Cerebellar nuclear complex (tissue), 1 donor: ENCODE results near the gene WDR90.

Source experiments
- DNase-seq, 2 experiments: peaks; one replicate each; lab custom pipeline; 2025; lab: John Stamatoyannopoulos, UW

Gene WDR90

DNA sequence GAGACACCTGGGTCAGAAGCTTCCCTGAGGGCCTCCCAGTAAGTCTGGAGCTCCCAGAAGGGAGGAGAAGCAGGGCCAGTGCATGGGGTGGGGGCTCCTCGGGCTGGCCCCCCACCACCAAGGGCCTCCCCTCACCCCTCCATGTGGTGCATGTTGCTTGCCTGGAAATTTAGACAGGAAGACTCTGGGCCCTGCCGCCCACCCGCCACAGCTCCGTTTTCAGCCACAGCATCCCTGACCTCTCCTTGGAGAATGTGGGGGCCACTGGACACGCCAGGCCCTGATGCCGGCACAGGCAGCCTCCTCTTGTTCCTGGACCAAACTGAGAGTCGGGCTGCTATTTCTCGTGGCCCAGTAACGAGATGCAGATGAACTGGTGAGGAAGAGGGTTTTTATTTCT is 10.3 kb upstream of the WDR90 start:
- DNase-seq = no peak

- DNase-seq = no peak
These were observed 8.6 kb upstream of the WDR90 start for GRCh38 chr16:640614-641013.

- DNase-seq = no peak
These were observed 7.6 kb upstream of the WDR90 start, which contains the start of gene MCRIP2 for GRCh38 chr16:641326-642188. MCRIP2 (plus strand) TSS chr16:641828; CDS start chr16:641992, 164 bp downstream.

DNA sequence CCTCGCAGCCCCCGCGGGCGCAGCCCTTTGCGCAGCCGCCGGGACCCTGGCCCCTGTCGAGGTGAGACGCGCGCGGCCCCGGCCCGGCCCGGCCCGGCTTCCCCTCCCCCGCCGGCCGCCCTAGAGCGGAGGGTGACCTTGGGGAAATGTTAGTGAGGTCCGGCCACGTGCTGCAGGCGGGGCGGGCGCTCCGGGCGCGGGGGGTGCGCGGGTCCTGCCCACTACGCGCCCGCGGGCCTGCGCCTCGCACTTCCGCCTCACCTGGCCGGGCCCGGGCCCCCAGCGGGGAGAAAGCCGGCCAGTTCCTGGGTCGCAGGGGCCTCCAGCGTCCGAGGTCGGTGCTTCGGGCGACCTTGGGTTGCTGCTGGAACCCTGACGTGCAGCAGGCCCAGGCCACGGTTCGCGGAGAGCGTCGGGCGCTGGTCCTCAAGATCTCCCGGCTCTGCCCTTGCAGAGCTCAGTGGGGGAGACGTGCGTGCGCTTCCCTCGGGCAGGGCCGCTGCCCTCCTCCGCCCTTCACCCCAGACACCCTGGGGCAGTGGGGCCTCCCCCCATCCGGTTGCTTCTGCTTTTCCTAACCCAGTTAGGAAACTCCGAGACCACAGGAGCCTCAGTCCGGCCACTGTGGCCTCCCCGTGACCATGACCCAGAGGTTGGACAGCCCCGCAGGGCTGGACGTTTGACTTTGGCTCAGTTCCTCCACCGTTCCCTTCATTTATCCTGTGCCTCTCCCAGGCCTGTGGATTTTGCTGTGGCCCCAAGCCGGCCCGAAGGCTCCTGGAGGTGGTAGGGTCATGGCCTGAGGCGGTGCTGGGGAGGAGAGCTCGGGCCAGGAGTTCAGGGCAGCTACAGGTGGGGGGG is 6.7 kb upstream of the WDR90 start:
- DNase-seq = no peak

DNA sequence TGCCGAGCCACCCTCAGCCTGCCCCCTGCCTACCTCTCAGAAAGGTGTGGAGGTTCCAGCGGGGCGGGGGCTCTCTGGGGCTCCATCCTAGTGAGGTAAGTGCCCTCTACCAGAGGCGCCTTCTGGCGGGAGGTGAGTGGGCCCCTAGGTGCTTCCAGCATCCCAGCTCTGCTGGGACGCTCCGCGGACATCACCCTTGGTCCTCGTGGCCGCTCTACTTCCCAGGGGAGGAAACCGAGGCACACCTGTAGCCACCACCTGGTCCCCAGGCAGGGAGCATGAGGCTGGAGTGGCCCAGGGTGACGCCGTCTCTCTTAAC is 6.2 kb upstream of the WDR90 start:
- DNase-seq = no peak

DNA sequence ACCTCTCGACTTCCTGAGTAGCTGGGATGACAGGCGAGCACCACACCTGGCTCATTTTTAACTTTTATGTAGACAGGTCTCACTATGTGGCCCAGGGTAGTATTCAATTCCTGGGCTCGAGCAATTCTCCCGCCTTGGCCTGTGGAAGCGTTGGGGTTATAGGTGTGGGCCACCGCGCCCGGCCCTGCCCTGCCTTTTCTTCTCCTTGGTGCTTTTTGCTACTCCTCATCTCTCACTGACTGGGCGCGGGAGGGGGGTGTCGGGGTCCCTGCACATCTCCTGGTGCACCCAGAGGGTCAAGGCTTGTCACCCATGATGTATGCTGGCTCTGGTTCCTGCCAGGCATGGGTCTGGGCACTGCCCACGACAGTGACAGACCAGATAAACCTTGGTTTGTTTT is 4.6 kb upstream of the WDR90 start:
- DNase-seq = no peak

GRCh38 chr16:645852-646678 is 3.1 kb upstream of the WDR90 start:
- no peak for DNase-seq

- no peak for DNase-seq
These were observed 2.4 kb upstream of the WDR90 start for GRCh38 chr16:646679-647172.

GRCh38 chr16:647173-647902 is 1.8 kb upstream of the WDR90 start:
- no peak for DNase-seq

- no peak for DNase-seq
These were observed 939 bp upstream of the WDR90 start for GRCh38 chr16:648071-648780.

- DNase-seq = no peak
These were observed 466 bp downstream of the WDR90 start for GRCh38 chr16:649631-650030.

DNA sequence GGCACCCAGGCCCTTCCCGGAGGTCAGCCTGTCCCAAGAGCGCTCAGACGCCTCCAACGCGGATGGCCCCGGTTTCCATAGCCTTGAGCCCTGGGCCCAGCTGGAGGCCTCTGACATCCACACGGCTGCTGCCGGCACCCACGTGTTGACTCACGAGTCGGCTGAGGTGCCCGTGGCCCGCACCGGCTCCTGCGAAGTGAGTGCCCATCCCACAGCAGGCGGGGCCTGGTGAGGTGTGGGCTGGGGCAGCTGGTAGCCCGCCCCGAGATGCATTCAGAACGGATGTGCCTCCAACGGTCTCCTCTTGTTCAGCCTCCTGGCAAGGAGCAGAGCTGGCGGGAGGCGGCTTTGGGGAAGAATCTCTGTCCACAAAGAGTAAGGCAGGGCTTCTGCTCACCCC is 2.7 kb downstream of the WDR90 start:
- DNase-seq = no peak

DNA sequence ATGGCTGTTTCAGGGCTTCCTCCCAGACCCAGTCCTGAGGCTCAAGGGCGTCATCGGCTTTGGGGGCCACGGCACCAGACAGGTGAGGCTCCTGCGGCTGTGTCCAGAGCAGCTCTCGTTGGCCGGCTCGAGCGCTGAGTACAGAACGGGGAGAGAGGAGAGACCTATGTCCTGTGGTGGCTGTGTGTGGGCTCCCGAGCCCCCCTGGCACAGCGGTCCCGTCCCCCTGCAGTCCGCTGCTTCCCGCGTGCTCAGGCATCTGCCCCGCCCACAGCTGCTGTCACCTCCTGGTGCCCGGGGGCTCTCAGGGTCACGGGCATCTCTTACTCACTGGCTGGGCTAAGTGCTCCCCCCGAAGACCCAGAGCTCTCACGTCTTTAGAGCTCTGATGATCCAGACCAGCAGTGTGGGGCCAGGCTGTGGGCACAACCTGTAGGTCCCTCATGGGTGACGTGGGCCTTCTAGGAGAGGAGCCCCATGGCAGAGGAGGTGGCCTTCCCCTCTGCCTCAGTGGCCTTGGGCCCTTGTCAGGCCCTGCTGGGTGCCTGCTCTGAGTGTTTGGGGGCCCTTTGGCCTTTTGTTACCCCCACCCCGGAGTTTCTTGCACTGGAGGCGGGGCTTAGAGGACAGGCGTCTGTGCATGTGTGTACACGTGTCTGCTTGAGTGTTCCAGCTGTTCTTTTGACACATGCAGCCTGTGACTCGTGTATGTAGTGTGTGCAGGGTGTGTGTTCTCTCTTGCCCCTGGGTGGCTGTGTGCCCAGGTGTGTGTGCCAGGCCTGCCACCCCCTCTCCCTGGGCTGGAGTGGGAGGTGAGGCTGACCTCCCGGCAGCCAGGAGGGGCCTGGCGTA is 3.5 kb downstream of the WDR90 start:
- no peak for DNase-seq

- DNase-seq = no peak
These were observed 4.9 kb downstream of the WDR90 start for GRCh38 chr16:654034-654433.

- no peak for DNase-seq
These were observed 8.3 kb downstream of the WDR90 start for GRCh38 chr16:657487-657886.

- no peak for DNase-seq
These were observed 9.8 kb downstream of the WDR90 start for GRCh38 chr16:658679-659571.

DNA sequence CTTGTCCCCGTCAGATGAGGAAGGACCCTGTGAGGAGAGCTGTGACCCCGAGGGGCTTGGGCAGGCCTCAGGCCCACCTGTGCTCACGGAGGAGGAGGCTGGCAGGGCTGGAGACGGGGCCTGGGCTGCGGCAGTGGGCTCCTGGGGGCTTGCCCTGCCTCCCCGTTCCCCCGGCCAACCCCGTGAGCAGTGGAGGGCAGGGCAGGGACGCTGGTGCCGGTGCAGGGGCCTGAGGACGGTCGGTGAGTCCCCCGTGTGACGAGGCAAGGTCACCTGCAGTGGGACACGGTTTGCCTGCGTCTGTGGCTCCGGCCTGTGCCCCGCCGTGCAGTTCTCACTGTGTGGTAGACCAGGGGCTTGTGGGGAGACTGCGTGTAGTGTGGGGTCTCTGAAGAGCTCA is 10.5 kb downstream of the WDR90 start:
- DNase-seq = no peak

DNA sequence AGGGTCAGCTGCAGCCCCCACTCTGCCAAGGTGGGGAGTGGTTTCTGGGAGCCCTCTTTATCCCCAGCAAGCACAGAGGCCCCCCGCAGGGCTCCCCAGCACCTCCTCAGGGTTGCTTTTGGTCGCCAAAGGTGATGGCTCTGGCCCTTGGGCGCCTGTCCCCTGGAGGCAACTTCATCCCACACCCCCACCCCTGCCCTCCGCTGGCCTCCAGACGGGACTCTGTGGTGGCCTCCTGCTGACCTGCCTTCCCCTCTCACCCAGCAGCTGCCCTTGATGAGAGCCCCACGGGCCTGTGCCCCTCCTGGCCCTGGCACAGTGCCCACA is 10.9 kb downstream of the WDR90 start:
- DNase-seq = no peak
